Neural cell (in vitro differentiated cells): Measurements from ENCODE around the gene ANKRD55. TPM values are rescaled to one million over a fixed set of nuclear protein-coding genes. Genes with fewer than 3 reads are reported as not detected.
"Not testable (repeated sequence)": the region's sequence is repeated elsewhere in the genome, so short reads cannot be mapped to it uniquely, and the experiment has no call there.

Experiments
- H2AFZ ChIP-seq: fragments of 200-600, 300-800 bp; sonication (generic), shearing (Covaris generic); 2 replicates; pipeline ENCODE4 v1.6.0; 2014; ENCODE audit warnings: low read depth, mild to moderate bottlenecking, antibody characterized with exemption, low read length, moderate library complexity
- H3F3A ChIP-seq: fragments of 200-600 bp; shearing (Covaris generic); 2 replicates; pipeline ENCODE4 v1.6.1; 2016; ENCODE audit warnings: mild to moderate bottlenecking, moderate library complexity, mixed read lengths, antibody characterized with exemption, low read length; ENCODE audit not compliant: insufficient read depth, poor library complexity, severe bottlenecking
- H3K27ac ChIP-seq: fragments of 200-600, 300-800 bp; sonication (generic), shearing (Covaris generic); 2 replicates; pipeline ENCODE4 v1.5.1; 2014; ENCODE audit warnings: mild to moderate bottlenecking, low read length, moderate library complexity
- H3K27me3 ChIP-seq: fragments of 300-800, 200-600 bp; sonication (generic), shearing (Covaris generic); 2 replicates; pipeline ENCODE4 v1.6.0; 2014; ENCODE audit warnings: mild to moderate bottlenecking, low read depth, low read length, moderate library complexity; ENCODE audit not compliant: insufficient read depth
- H3K36me3 ChIP-seq: fragments of 300-800, 200-600 bp; sonication (generic), shearing (Covaris generic); 2 replicates; pipeline ENCODE4 v1.5.1; 2014; ENCODE audit warnings: mild to moderate bottlenecking, antibody characterized with exemption, low read length, moderate library complexity; ENCODE audit not compliant: insufficient read depth
- H3K4me2 ChIP-seq: fragments of 300-800, 200-600 bp; sonication (generic), shearing (Covaris generic); 2 replicates; pipeline ENCODE4 v1.6.0; 2014; ENCODE audit warnings: mild to moderate bottlenecking, low read length
- H3K4me3 ChIP-seq: fragments of 300-800, 200-600 bp; sonication (generic), shearing (Covaris generic); 2 replicates; pipeline ENCODE4 v1.5.1; 2014; ENCODE audit warnings: mild to moderate bottlenecking, low read length, moderate library complexity
- H3K79me2 ChIP-seq: fragments of 200-600 bp; shearing (Covaris generic); replicated peaks from 2 replicates; pipeline ENCODE4 v1.6.0; 2014; ENCODE audit warnings: mild to moderate bottlenecking, low read length, moderate library complexity; ENCODE audit not compliant: insufficient read depth
- H3K9ac ChIP-seq: fragments of 300-800, 200-600 bp; sonication (generic), shearing (Covaris generic); 2 replicates; pipeline ENCODE4 v1.6.1; 2016; ENCODE audit warnings: mild to moderate bottlenecking, low read length, mixed read lengths
- H3K9me2 ChIP-seq: fragments of 200-600 bp; shearing (Covaris generic); 2 replicates; pipeline ENCODE4 v1.6.1; 2016; ENCODE audit warnings: mild to moderate bottlenecking, low read length, mixed read lengths; ENCODE audit not compliant: insufficient read depth
- H3K9me3 ChIP-seq: fragments of 200-600, 300-800 bp; sonication (generic), shearing (Covaris generic); 2 replicates; pipeline ENCODE4 v1.6.1; 2016; ENCODE audit warnings: mild to moderate bottlenecking, mixed run types, low read length, moderate library complexity, mixed read lengths
- H4K20me1 ChIP-seq: fragments of 200-600 bp; shearing (Covaris generic); 2 replicates; pipeline ENCODE4 v1.6.1; 2016; ENCODE audit warnings: mild to moderate bottlenecking, mixed run types; ENCODE audit not compliant: insufficient read depth
- EP300 ChIP-seq: fragments of 450-650 bp; conservative IDR thresholded peaks from 2 replicates; pipeline ENCODE4 v1.6.1; 2014; ENCODE audit warnings: antibody characterized with exemption, mild to moderate bottlenecking, moderate library complexity; ENCODE audit not compliant: poor library complexity, severe bottlenecking
- EZH2 ChIP-seq: fragments of 200-600, 300-800 bp; shearing (Covaris generic), sonication (generic); IDR thresholded peaks from 2 replicates; pipeline ENCODE4 v1.6.1; 2014; ENCODE audit warnings: antibody characterized with exemption, low read length, borderline replicate concordance, mild to moderate bottlenecking; ENCODE audit not compliant: insufficient read depth, poor library complexity, severe bottlenecking
- MXI1 ChIP-seq: fragments of 450-650 bp; conservative IDR thresholded peaks from 2 replicates; pipeline ENCODE4 v1.6.1; 2014; ENCODE audit warnings: antibody characterized with exemption, mild to moderate bottlenecking; ENCODE audit not compliant: poor library complexity, severe bottlenecking
- POLR2AphosphoS5 ChIP-seq: IDR thresholded peaks from 2 replicates; pipeline ENCODE4 v1.6.1; 2012
- RAD21 ChIP-seq: fragments of 450-650 bp; conservative IDR thresholded peaks from 2 replicates; pipeline ENCODE4 v1.6.1; 2014; ENCODE audit warnings: antibody characterized with exemption, mild to moderate bottlenecking, moderate library complexity
- SMC3 ChIP-seq: fragments of 450-650 bp; conservative IDR thresholded peaks from 2 replicates; pipeline ENCODE4 v1.6.1; 2014; ENCODE audit warnings: antibody characterized with exemption, mild to moderate bottlenecking, moderate library complexity; ENCODE audit not compliant: poor library complexity
- TAF1 ChIP-seq: IDR thresholded peaks from 2 replicates; pipeline ENCODE4 v1.6.1; 2012; ENCODE audit warnings: low read depth
- polyA plus RNA-seq: library from polyadenylated mRNA; depleted of rRNA; stranded (reverse); fragments of >200 nt; gene quantifications from 2 replicates; pipeline ENCODE4 v1.2.3, GENCODE V29; 2014
- TF ChIP-seq, protein P1 (sequence below): IDR thresholded peaks from 2 replicates; pipeline ENCODE4 v1.6.1; 2012; ENCODE audit warnings: borderline replicate concordance
- TF ChIP-seq, protein P2 (sequence below): fragments of 450-650 bp; IDR thresholded peaks from 2 replicates; pipeline ENCODE4 v1.5.1; 2014; ENCODE audit warnings: antibody characterized with exemption, mild to moderate bottlenecking, moderate library complexity; ENCODE audit not compliant: poor library complexity, severe bottlenecking

The ANKRD55 gene
- polyA plus RNA-seq, 1 donor from 2014 or later: 49.8 TPM

DNA sequence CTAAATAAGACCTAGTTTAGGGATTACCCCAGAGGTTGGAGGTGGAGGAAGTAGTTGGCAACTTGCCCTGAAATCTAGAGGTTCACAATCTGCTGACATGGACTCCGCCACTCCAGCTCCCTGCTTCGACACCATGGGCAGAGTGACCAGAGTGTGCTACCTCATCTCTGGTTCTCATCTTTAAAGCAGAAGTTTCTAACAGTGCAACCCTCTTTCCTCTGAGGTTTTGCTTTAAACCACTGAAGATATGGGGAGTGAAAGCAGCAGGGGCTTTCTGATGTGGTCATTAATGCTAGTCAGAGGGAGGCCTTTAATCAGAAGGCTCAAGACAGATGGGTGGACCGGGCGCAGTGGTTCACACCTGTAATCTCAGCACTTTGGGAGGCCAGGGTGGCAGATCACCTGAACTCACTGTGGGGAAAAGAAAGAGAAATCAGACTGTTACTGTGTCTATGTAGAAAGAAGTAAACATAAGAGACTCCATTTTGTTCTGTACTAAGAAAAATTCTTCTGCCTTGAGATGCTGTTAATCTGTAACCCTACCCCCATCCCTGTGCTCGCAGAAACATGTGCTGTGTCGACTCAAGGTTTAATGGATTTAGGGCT, 76.4 kb downstream of the ANKRD55 start:
- not testable (repeated sequence) for H3F3A ChIP-seq, H3K36me3 ChIP-seq, H3K9me2 ChIP-seq, H2AFZ ChIP-seq, H3K9ac ChIP-seq, H3K4me2 ChIP-seq, H4K20me1 ChIP-seq, H3K9me3 ChIP-seq, H3K79me2 ChIP-seq, H3K4me3 ChIP-seq, H3K27me3 ChIP-seq, H3K27ac ChIP-seq

DNA sequence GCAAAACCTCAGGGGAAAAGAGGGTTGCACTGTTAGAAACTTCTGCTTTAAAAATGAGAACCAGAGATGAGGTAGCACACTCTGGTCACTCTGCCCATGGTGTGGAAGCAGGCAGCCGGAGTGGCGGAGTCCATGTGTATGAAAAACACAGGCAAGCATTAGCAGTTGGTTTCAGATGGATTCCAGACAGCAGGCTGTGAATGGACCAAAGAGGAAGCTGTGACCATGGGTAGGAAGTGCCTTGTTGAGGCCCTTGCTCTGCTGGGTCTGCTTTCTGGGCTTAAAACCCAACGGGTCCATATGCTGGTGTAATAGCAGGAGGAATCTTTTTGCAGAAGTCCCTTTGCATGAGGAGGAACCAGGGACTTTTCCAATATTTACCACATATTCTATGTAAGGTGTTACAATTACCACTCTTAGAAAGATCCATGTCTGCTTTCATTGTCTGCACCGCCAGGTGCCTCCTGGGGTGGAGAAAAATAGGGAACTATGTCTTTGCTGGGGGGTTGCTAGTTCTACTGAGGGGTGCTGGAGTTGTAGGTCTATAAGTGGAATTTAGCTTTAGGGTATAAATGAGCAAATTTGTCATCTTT, 77.0 kb downstream of the ANKRD55 start:
- no peak overlapping the region for H3K9ac ChIP-seq
- H3K79me2 ChIP-seq: no peaks in the 10 kb centered on the region
- H3K4me3 ChIP-seq: no peak overlapping the region
- H3K27ac ChIP-seq: no peak overlapping the region
- H3K27me3 ChIP-seq: no peaks in the 10 kb centered on the region
- H3K4me2 ChIP-seq: no peak overlapping the region
- H3K9me3 ChIP-seq: no peaks in the 10 kb centered on the region
- H3F3A ChIP-seq: no peaks in the 10 kb centered on the region
- no peak overlapping the region for H2AFZ ChIP-seq
- H3K9me2 ChIP-seq: no peaks in the 10 kb centered on the region
- TF ChIP-seq, protein P1, sequence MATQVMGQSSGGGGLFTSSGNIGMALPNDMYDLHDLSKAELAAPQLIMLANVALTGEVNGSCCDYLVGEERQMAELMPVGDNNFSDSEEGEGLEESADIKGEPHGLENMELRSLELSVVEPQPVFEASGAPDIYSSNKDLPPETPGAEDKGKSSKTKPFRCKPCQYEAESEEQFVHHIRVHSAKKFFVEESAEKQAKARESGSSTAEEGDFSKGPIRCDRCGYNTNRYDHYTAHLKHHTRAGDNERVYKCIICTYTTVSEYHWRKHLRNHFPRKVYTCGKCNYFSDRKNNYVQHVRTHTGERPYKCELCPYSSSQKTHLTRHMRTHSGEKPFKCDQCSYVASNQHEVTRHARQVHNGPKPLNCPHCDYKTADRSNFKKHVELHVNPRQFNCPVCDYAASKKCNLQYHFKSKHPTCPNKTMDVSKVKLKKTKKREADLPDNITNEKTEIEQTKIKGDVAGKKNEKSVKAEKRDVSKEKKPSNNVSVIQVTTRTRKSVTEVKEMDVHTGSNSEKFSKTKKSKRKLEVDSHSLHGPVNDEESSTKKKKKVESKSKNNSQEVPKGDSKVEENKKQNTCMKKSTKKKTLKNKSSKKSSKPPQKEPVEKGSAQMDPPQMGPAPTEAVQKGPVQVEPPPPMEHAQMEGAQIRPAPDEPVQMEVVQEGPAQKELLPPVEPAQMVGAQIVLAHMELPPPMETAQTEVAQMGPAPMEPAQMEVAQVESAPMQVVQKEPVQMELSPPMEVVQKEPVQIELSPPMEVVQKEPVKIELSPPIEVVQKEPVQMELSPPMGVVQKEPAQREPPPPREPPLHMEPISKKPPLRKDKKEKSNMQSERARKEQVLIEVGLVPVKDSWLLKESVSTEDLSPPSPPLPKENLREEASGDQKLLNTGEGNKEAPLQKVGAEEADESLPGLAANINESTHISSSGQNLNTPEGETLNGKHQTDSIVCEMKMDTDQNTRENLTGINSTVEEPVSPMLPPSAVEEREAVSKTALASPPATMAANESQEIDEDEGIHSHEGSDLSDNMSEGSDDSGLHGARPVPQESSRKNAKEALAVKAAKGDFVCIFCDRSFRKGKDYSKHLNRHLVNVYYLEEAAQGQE: no peak
- TF ChIP-seq, protein P2, sequence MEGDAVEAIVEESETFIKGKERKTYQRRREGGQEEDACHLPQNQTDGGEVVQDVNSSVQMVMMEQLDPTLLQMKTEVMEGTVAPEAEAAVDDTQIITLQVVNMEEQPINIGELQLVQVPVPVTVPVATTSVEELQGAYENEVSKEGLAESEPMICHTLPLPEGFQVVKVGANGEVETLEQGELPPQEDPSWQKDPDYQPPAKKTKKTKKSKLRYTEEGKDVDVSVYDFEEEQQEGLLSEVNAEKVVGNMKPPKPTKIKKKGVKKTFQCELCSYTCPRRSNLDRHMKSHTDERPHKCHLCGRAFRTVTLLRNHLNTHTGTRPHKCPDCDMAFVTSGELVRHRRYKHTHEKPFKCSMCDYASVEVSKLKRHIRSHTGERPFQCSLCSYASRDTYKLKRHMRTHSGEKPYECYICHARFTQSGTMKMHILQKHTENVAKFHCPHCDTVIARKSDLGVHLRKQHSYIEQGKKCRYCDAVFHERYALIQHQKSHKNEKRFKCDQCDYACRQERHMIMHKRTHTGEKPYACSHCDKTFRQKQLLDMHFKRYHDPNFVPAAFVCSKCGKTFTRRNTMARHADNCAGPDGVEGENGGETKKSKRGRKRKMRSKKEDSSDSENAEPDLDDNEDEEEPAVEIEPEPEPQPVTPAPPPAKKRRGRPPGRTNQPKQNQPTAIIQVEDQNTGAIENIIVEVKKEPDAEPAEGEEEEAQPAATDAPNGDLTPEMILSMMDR: no peak
- TF ChIP-seq EP300 (no peak), TAF1 (no peak), RAD21 (no peak), POLR2AphosphoS5 (no peak), MXI1 (no peak), EZH2 (no peak), SMC3 (no peak)
- H3K36me3 ChIP-seq: no peaks in the 10 kb centered on the region
- no peaks in the 10 kb centered on the region for H4K20me1 ChIP-seq
